A549 (cell line): ENCODE measurements around the gene KIF2A.

ENCODE experiments used
- MAZ ChIP-seq: fragments of 150-350 bp; IDR thresholded peaks from 2 replicates; pipeline ENCODE4 v1.6.1; 2014; ENCODE audit warnings: antibody characterized with exemption, low read depth, low read length, borderline replicate concordance
- POLR2AphosphoS2 ChIP-seq: conservative IDR thresholded peaks from 2 replicates; pipeline ENCODE4 v1.6.1; 2012; ENCODE audit warnings: low read length, improper control_type of control experiment, inconsistent platforms
- RAD21 ChIP-seq, 2 experiments: fragments of >200 bp in 1 of 2; sonication (Bioruptor Twin) in 1 of 2; formaldehyde crosslinking in 1 of 2; IDR thresholded peaks in 1 of 2; conservative IDR thresholded peaks in 1 of 2; 2 replicates in 1 of 2; 3 replicates in 1 of 2; pipeline ENCODE4 v1.6.1; 2012 to 2018; ENCODE audit warnings: inconsistent platforms in 1 of 2
- SREBF2 ChIP-seq: fragments of 450-650 bp; IDR thresholded peaks from 2 replicates; pipeline ENCODE4 v1.6.1; 2014; ENCODE audit warnings: mild to moderate bottlenecking, moderate library complexity

- TF ChIP-seq SREBF2 (no peak), RAD21 (conservative IDR thresholded peaks at IDR 0.05 in 1 of 2, IDR thresholded peaks at IDR 0.05 in 1 of 2) (no peak), POLR2AphosphoS2 (no peak), MAZ (no peak)
These were observed 66.6 kb downstream of the KIF2A start for GRCh38 chr5:62372600-62372999.
